Upper lobe of left lung (tissue), 6 donors: Measurements from ENCODE around the gene FRMPD1. TPM values are rescaled to one million over a fixed set of nuclear protein-coding genes. Genes with fewer than 3 reads are reported as not detected.

ENCODE experiments used
- ATAC-seq, 2 donors: fragments of 200-7000 bp; cut with Tn5 transposase; one replicate each; pipeline ENCODE4 v1.9.1; 2022; ENCODE audit warnings: mild to moderate bottlenecking in 2 of 2, moderate library complexity in 2 of 2; ENCODE audit not compliant: low FRiP score in 2 of 2
- DNase-seq, 2 donors: peaks; one replicate each; pipeline ENCODE4 v3.0.0-alpha.2; 2019 to 2020
- H3K27ac ChIP-seq, 4 donors: fragments of 200-600 bp; sonication (generic); one replicate each; pipeline ENCODE4 v1.5.1; 2016 to 2019
- H3K27me3 ChIP-seq, 4 donors: fragments of 200-600 bp; sonication (generic); one replicate each; pipeline ENCODE4 v1.5.1; 2017 to 2019
- H3K36me3 ChIP-seq, 4 donors: fragments of 200-600 bp; sonication (generic); one replicate each; pipeline ENCODE4 v1.5.1; 2016 to 2019
- H3K4me1 ChIP-seq, 4 donors: fragments of 200-600 bp; sonication (generic); one replicate each; pipeline ENCODE4 v1.5.1; 2018 to 2019
- H3K4me3 ChIP-seq, 4 donors: fragments of 200-600 bp; sonication (generic); one replicate each; pipeline ENCODE4 v1.5.1; 2017 to 2019; ENCODE audit warnings: mild to moderate bottlenecking in 2 of 4, moderate library complexity in 1 of 4
- H3K9me3 ChIP-seq, 4 donors: fragments of 200-600 bp; sonication (generic); one replicate each; pipeline ENCODE4 v1.5.1; 2018 to 2019
- CTCF ChIP-seq, 6 experiments: fragments of 450-650 bp in 4 of 6; fragments of 200-600 bp in 2 of 6; sonication (generic) in 2 of 6; IDR thresholded peaks; one replicate each; pipeline ENCODE4 v1.5.1; 2016 to 2019; ENCODE audit warnings: antibody characterized with exemption in 6 of 6
- EP300 ChIP-seq, 4 donors: sonication (generic); formaldehyde crosslinking; IDR thresholded peaks; one replicate each; pipeline ENCODE4 v1.5.1; 2017; ENCODE audit warnings: antibody characterized with exemption in 4 of 4, control low read depth in 2 of 4
- POLR2A ChIP-seq, 4 donors: fragments of 450-650 bp; IDR thresholded peaks; one replicate each; pipeline ENCODE4 v1.5.1; 2016 to 2017; ENCODE audit warnings: antibody characterized with exemption in 4 of 4, mild to moderate bottlenecking in 2 of 4
- POLR2AphosphoS5 ChIP-seq, 2 donors: sonication (generic); formaldehyde crosslinking; IDR thresholded peaks; one replicate each; pipeline ENCODE4 v1.5.1; 2017; ENCODE audit warnings: antibody characterized with exemption in 2 of 2
- WGBS, 2 donors: methylation state at CpG; one replicate each; pipeline ENCODE4 v1.1.5; 2017 to 2018; 5-methylcytosine and 5-hydroxymethylcytosine counted together
- total RNA-seq, 6 donors: library from RNA; depleted of rRNA in 4 of 6; stranded (reverse); fragments of >200 nt in 4 of 6; gene quantifications; one replicate each; pipeline versions ENCODE4 v1.1.0 to v1.2.1, GENCODE V29; 2016 to 2021
- donor health status: DM: no; HTN: no; CAD: no; lungs with moderate emphysema.
- donor health status: DM: no; HTN: yes; CAD: no; lungs with severe emphysema.

The FRMPD1 gene
- total RNA-seq, 6 donors from 2014 or later: under 0.01 to 0.39 (median 0.17) TPM; not detected in 1

- no peak for DNase-seq
- Histone ChIP-seq H3K27ac (no peak overlapping the region), H3K4me1 (no peaks in the 10 kb centered on the region), H3K27me3 (no peaks in the 10 kb centered on the region), H3K36me3 (no peaks in the 10 kb centered on the region), H3K4me3 (no peak overlapping the region), H3K9me3 (no peaks in the 10 kb centered on the region)
- TF ChIP-seq EP300 (IDR thresholded peaks at IDR 0.05) (no peak), POLR2AphosphoS5 (IDR thresholded peaks at IDR 0.05) (no peak), CTCF (IDR thresholded peaks at IDR 0.05) (no peak), POLR2A (IDR thresholded peaks at IDR 0.05) (no peak)
- ATAC-seq: no peak
- 83 to 85% methylated on average over 4 of the region's 4 CpGs for WGBS, 2 donors
These were observed 18.3 kb upstream of the FRMPD1 start for GRCh38 chr9:37632479-37632878.

- peak in 1 of 2 donors; percentile 13 for ATAC-seq
- Histone ChIP-seq H3K4me1 (no peaks in the 10 kb centered on the region), H3K36me3 (no peaks in the 10 kb centered on the region), H3K9me3 (no peaks in the 10 kb centered on the region), H3K27me3 (no peaks in the 10 kb centered on the region), H3K27ac (no peak overlapping the region), H3K4me3 (no peak overlapping the region)
- peak in 1 of 2 donors; percentile 70 for DNase-seq
- TF ChIP-seq POLR2AphosphoS5 (IDR thresholded peaks at IDR 0.05): no peak
- TF ChIP-seq POLR2A (IDR thresholded peaks at IDR 0.05): no peak
- TF ChIP-seq EP300 (IDR thresholded peaks at IDR 0.05): no peak
- TF ChIP-seq CTCF (IDR thresholded peaks at IDR 0.05): no peak
- WGBS, 2 donors: 79 to 83% methylated on average over 16 of the region's 16 CpGs
These were observed 14.9 kb upstream of the FRMPD1 start for GRCh38 chr9:37635808-37636207.

- no peaks in the 10 kb centered on the region for H3K4me1 ChIP-seq
- WGBS, 2 donors: 91 to 94% methylated on average over 29 to 39 of the region's 39 CpGs
- H3K27me3 ChIP-seq: no peaks in the 10 kb centered on the region
- H3K36me3 ChIP-seq: no peaks in the 10 kb centered on the region
- ATAC-seq (peak in 1 of 2 donors; percentile 54), DNase-seq (peak in 1 of 2 donors; percentile 51)
- no peak overlapping the region for H3K4me3 ChIP-seq
- H3K9me3 ChIP-seq: no peaks in the 10 kb centered on the region
- H3K27ac ChIP-seq: no peak overlapping the region
- TF ChIP-seq POLR2A (IDR thresholded peaks at IDR 0.05) (no peak), CTCF (IDR thresholded peaks at IDR 0.05) (no peak), POLR2AphosphoS5 (IDR thresholded peaks at IDR 0.05) (no peak), EP300 (IDR thresholded peaks at IDR 0.05) (no peak)
These were observed 14.0 kb upstream of the FRMPD1 start for GRCh38 chr9:37636511-37637448.

DNA sequence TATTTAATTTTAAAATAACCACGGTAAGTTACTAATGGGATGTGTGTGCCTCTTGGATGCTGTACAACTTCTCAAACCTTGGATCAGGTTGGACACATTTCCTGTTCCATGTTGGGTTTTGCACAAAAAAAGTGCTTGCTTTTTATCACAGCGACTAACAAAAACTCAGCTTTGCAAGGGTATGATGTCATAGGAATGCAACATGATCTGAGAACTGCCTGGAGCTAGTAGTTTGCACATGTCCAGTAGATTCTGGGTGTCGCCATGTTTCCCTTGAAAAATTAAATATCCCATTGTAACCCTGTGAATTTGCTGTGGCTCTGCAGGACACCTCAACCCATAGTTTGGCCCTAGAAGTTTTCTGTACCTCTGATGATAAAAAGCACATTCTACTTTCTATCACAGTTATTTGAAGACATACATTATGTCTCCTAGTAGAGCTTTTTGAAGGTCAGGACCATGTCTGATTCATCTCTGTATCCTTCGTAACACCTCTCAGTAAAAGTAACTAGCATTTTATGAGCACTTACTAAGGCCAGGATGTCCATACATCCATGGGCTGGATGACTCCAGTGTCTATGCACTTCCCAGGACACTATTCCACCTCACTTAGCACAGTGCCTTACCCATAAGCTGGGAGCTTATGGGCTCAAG lies 11.5 kb upstream of the FRMPD1 start:
- Histone ChIP-seq H3K27me3 (peaks cover 0 to 3% (median 0%) of the 10 kb centered on the region in 4 donors), H3K9me3 (no peaks in the 10 kb centered on the region), H3K4me1 (no peaks in the 10 kb centered on the region), H3K27ac (no peak overlapping the region), H3K36me3 (no peaks in the 10 kb centered on the region), H3K4me3 (no peak overlapping the region)
- no peak for DNase-seq
- ATAC-seq: no peak
- 72 to 84% methylated on average over 4 of the region's 4 CpGs for WGBS, 2 donors
- no peak for TF ChIP-seq POLR2AphosphoS5 (IDR thresholded peaks at IDR 0.05)
- TF ChIP-seq CTCF (IDR thresholded peaks at IDR 0.05): no peak
- TF ChIP-seq POLR2A (IDR thresholded peaks at IDR 0.05): no peak
- TF ChIP-seq EP300 (IDR thresholded peaks at IDR 0.05): no peak
